ENCODE results near the gene TRAFD1.

The TRAFD1 gene

GRCh38 chr12:112178796-112179195, 53.4 kb downstream of the TRAFD1 start:
- FAIRE-seq = no peak

GRCh38 chr12:112179341-112179740, 54.0 kb downstream of the TRAFD1 start:
- no peak for FAIRE-seq

- no peak for FAIRE-seq
Observed at GRCh38 chr12:112179916-112180315, 54.6 kb downstream of the TRAFD1 start.

- FAIRE-seq = no peak
Observed at GRCh38 chr12:112180422-112180821, 55.1 kb downstream of the TRAFD1 start.

GRCh38 chr12:112182499-112182898, 57.1 kb downstream of the TRAFD1 start:
- FAIRE-seq = no peak

- FAIRE-seq = no peak
Observed at GRCh38 chr12:112183141-112184021, 58.0 kb downstream of the TRAFD1 start.

GRCh38 chr12:112184056-112184887, 58.9 kb downstream of the TRAFD1 start:
- FAIRE-seq = no peak

GRCh38 chr12:112185093-112185923, 59.9 kb downstream of the TRAFD1 start:
- no peak for FAIRE-seq

- FAIRE-seq = no peak
Observed at GRCh38 chr12:112188130-112188830, 62.9 kb downstream of the TRAFD1 start.

GRCh38 chr12:112190231-112191025, 65.1 kb downstream of the TRAFD1 start:
- no peak for FAIRE-seq

- no peak for FAIRE-seq
Observed at GRCh38 chr12:112191201-112191600, 65.8 kb downstream of the TRAFD1 start.

GRCh38 chr12:112191840-112192321, 66.5 kb downstream of the TRAFD1 start:
- FAIRE-seq = no peak

GRCh38 chr12:112192475-112192874, 67.1 kb downstream of the TRAFD1 start:
- FAIRE-seq = no peak

GRCh38 chr12:112194601-112195247, 69.4 kb downstream of the TRAFD1 start:
- no peak for FAIRE-seq

GRCh38 chr12:112196196-112196875, 71.0 kb downstream of the TRAFD1 start:
- no peak for FAIRE-seq

GRCh38 chr12:112198120-112198733, 72.9 kb downstream of the TRAFD1 start:
- FAIRE-seq = no peak

GRCh38 chr12:112199136-112199535, 73.8 kb downstream of the TRAFD1 start:
- FAIRE-seq = no peak

Measured in colon (tissue), 2 donors.